Peyer's patch (tissue), 4 donors: ENCODE results near the gene MXD3. TPM values are rescaled to one million over a fixed set of nuclear protein-coding genes. Genes with fewer than 3 reads are reported as not detected.
A peak's percentile ranks its signal among the peaks of the same experiment; 100 is the strongest.
"Not testable (repeated sequence)": the region's sequence is repeated elsewhere in the genome, so short reads cannot be mapped to it uniquely, and the experiment has no call there.

Source experiments
- DNase-seq, 3 donors: peaks; one replicate each; pipeline ENCODE4 v3.0.0-alpha.2; 2017 to 2019
- H3K27ac ChIP-seq, 4 donors: fragments of 200-600 bp; sonication (generic); one replicate each; pipeline ENCODE4 v1.5.1; 2016 to 2019
- H3K27me3 ChIP-seq, 2 donors: fragments of 200-600 bp; sonication (generic); one replicate each; pipeline ENCODE4 v1.5.1; 2019
- H3K36me3 ChIP-seq, 3 donors: fragments of 200-600 bp; sonication (generic); one replicate each; pipeline ENCODE4 v1.5.1; 2016 to 2019
- H3K4me1 ChIP-seq, 4 donors: fragments of 200-600 bp; sonication (generic); one replicate each; pipeline ENCODE4 v1.5.1; 2016 to 2019
- H3K4me3 ChIP-seq, 4 donors: fragments of 200-600 bp; sonication (generic); 1 replicate in 3 of 4; 2 replicates in 1 of 4; pipeline ENCODE4 v1.5.1; 2016 to 2019; ENCODE audit warnings: mild to moderate bottlenecking in 1 of 4
- H3K9me3 ChIP-seq, 4 donors: fragments of 200-600 bp; sonication (generic); one replicate each; pipeline ENCODE4 v1.5.1; 2016 to 2019; ENCODE audit warnings: mild to moderate bottlenecking in 1 of 4
- CTCF ChIP-seq, 6 experiments: fragments of 450-650 bp in 4 of 6; fragments of 200-600 bp in 2 of 6; sonication (generic) in 1 of 6; IDR thresholded peaks; one replicate each; pipeline ENCODE4 v1.5.1; 2017 to 2019; ENCODE audit warnings: antibody characterized with exemption in 6 of 6, mild to moderate bottlenecking in 3 of 6, moderate library complexity in 1 of 6
- POLR2A ChIP-seq, 2 donors: fragments of 450-650 bp; IDR thresholded peaks; one replicate each; pipeline ENCODE4 v1.5.1; 2017; ENCODE audit warnings: antibody characterized with exemption in 2 of 2, mild to moderate bottlenecking in 2 of 2, moderate library complexity in 2 of 2
- total RNA-seq, 4 donors: library from RNA; depleted of rRNA; stranded (reverse); fragments of >200 nt; gene quantifications; one replicate each; pipeline ENCODE4 v1.1.0, GENCODE V29; 2016

MXD3 gene
- total RNA-seq, 4 donors from 2014 or later: 6.8 to 25.8 (median 18.5) TPM

DNA sequence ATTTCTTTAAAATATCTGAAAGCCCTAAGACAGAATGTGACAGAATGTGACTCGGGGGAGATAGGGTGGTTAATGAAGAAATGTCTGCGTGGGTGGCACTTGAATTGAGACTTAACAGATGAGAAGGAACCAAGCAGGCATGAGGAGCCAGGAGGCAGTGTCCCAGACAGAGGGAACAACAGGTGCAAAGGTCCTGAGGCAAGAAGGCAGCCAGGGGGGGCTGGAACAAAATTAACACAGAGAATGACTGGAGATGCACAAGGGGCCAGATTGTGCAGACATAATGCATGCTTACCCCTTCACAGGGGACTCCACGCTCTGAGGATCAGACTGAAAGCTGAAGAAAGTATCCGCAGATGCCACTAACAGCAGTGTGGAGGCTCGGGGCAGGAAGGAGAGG is 38.1 kb upstream of the MXD3 start:
- H3K4me1 ChIP-seq: peaks cover 4 to 22% (median 13%) of the 10 kb centered on the region in 4 donors
- no peaks in the 10 kb centered on the region for H3K9me3 ChIP-seq
- TF ChIP-seq CTCF (IDR thresholded peaks at IDR 0.05) (no peak), POLR2A (IDR thresholded peaks at IDR 0.05) (no peak)
- peak overlapping the region in 2 of 4 donors; percentile 73 to 86 for H3K4me3 ChIP-seq
- H3K27me3 ChIP-seq: no peaks in the 10 kb centered on the region
- no peak for DNase-seq
- peaks cover 0 to 29% (median 0%) of the 10 kb centered on the region in 3 donors for H3K36me3 ChIP-seq
- no peak overlapping the region for H3K27ac ChIP-seq

DNA sequence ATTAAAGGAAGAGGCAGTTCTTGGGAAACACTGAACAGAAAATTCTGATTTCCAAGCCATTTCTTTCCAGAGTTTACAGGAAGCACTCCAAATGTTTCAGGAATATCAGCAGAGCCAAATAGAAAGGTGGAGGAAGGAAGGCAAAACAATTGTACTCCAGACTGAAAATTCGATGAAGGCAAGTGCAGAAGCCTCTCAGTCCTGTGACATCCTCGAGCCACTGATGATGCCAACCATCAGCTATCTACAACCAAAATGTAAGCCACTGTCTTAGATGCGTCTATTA is 37.6 kb upstream of the MXD3 start:
- H3K4me3 ChIP-seq: no peak overlapping the region
- no peak overlapping the region for H3K27ac ChIP-seq
- no peak for DNase-seq
- H3K36me3 ChIP-seq: peaks cover 0 to 29% (median 0%) of the 10 kb centered on the region in 3 donors
- no peaks in the 10 kb centered on the region for H3K27me3 ChIP-seq
- no peaks in the 10 kb centered on the region for H3K9me3 ChIP-seq
- TF ChIP-seq CTCF (IDR thresholded peaks at IDR 0.05): no peak
- no peak for TF ChIP-seq POLR2A (IDR thresholded peaks at IDR 0.05)
- H3K4me1 ChIP-seq: peaks cover 4 to 22% (median 13%) of the 10 kb centered on the region in 4 donors

GRCh38 chr5:177347699-177348098 is 36.0 kb upstream of the MXD3 start:
- Histone ChIP-seq H3K4me1 (peaks cover 4 to 22% (median 13%) of the 10 kb centered on the region in 4 donors), H3K4me3 (no peak overlapping the region), H3K9me3 (no peaks in the 10 kb centered on the region), H3K27ac (no peak overlapping the region), H3K27me3 (no peaks in the 10 kb centered on the region), H3K36me3 (peaks cover 0 to 36% (median 0%) of the 10 kb centered on the region in 3 donors)
- DNase-seq: no peak
- TF ChIP-seq POLR2A (IDR thresholded peaks at IDR 0.05) (no peak), CTCF (IDR thresholded peaks at IDR 0.05) (no peak)

DNA sequence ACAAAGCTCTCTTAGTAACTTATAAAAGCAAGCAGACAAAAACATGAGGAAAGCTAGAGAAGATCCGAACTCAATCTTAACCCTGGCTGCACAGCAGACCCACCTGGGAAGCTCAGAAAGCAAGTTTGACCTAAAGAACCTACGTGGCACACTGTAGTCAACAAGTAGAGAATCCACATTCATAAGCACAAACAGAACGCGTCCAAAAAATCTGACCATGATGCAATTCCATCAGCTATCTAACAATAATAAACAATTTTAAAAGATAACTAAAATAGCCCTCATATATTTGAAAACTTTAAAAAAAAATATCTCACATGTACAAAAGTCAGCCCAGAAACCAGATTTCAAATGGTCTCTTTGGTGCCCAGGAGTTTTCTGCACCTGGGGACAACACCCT is 35.1 kb upstream of the MXD3 start:
- DNase-seq: no peak
- Histone ChIP-seq H3K4me3 (no peak overlapping the region), H3K27ac (no peak overlapping the region), H3K27me3 (no peaks in the 10 kb centered on the region), H3K9me3 (no peaks in the 10 kb centered on the region), H3K36me3 (peaks cover 0 to 43% (median 0%) of the 10 kb centered on the region in 3 donors), H3K4me1 (peaks cover 4 to 22% (median 13%) of the 10 kb centered on the region in 4 donors)
- TF ChIP-seq CTCF (IDR thresholded peaks at IDR 0.05) (no peak), POLR2A (IDR thresholded peaks at IDR 0.05) (no peak)

DNA sequence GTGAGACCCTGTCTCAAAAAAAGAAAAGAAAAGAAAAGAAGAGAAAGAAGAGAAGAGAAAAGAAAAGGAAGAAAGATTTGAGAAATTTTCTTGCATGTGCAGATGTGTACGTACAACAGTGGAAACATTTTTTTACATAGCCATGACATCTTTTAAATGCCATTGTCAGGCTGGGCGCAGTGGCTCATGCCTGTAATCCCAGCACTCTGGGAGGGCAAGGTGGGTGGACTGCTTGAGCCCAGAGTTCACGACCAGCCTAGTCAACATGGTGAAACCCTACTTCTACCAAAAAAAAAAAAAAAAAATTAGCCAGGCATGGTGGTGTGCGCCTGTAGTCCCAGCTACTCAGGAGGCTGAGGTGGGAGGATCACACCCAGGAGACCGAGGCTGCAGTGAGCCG is 33.2 kb upstream of the MXD3 start:
- Histone ChIP-seq H3K36me3 (peaks cover 0 to 52% (median 0%) of the 10 kb centered on the region in 3 donors), H3K9me3 (no peaks in the 10 kb centered on the region), H3K4me3 (no peak overlapping the region), H3K27me3 (no peaks in the 10 kb centered on the region), H3K4me1 (peaks cover 1 to 12% (median 4%) of the 10 kb centered on the region in 4 donors), H3K27ac (no peak overlapping the region)
- no peak for TF ChIP-seq POLR2A (IDR thresholded peaks at IDR 0.05)
- TF ChIP-seq CTCF (IDR thresholded peaks at IDR 0.05): no peak
- DNase-seq: no peak

DNA sequence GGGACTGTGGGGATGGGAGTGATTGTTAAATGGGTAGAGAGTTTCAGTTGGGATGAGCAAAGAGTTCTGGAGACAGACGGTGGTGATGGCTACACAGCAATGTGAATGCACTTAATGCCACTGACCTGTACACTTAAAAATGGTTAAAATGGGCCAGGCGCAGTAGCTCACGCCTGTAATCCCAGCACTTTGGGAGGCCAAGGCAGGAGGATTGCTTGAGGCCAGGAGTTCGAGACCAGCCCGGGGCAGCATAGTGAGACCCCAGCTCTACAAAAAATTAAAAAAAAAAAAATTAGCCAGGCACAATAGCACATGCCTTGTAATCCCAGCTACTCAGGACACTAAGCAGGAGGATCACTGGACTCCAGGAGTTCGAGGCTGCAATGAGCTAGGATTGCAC is 32.1 kb upstream of the MXD3 start:
- H3K27me3 ChIP-seq: no peaks in the 10 kb centered on the region
- no peak for DNase-seq
- peaks cover 0 to under 1% (median 0%) of the 10 kb centered on the region in 4 donors for H3K4me1 ChIP-seq
- TF ChIP-seq POLR2A (IDR thresholded peaks at IDR 0.05) (no peak), CTCF (IDR thresholded peaks at IDR 0.05) (no peak)
- H3K4me3 ChIP-seq: no peak overlapping the region
- peaks cover 0 to 49% (median 0%) of the 10 kb centered on the region in 3 donors for H3K36me3 ChIP-seq
- H3K9me3 ChIP-seq: no peaks in the 10 kb centered on the region
- H3K27ac ChIP-seq: no peak overlapping the region

DNA sequence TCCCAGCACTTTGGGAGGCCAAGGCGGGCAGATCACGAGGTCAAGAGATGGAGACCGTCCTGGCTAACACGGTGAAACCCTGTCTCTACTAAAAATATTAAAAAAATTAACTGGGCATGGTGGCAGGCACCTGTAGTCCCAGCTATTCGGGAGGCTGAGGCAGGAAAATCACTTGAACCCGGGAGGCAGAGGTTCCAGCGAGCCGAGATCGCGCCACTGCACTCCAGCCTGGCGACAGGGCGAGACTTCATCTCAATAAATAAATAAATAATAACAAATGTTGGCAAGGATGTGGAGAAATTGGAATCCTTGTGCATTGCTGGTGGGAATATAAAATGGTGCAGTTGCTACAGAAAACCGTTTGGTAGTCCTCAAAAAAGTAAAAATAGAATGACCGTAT is 31.3 kb upstream of the MXD3 start:
- H3K4me1 ChIP-seq, H3K27ac ChIP-seq, H3K27me3 ChIP-seq, H3K9me3 ChIP-seq, DNase-seq, H3K4me3 ChIP-seq: not testable (repeated sequence)
- H3K36me3 ChIP-seq: peaks cover 0 to 56% (median 0%) of the 10 kb centered on the region in 3 donors
